Stomach (tissue), 4 donors: Measurements from ENCODE around the gene ADGRL2.

Source experiments
- CTCF ChIP-seq, 7 experiments: fragments of 450-650 bp in 4 of 7; fragments of 200-600 bp in 3 of 7; sonication (generic) in 3 of 7; IDR thresholded peaks; one replicate each; pipeline ENCODE4 v1.5.1; 2016 to 2019; ENCODE audit warnings: antibody characterized with exemption in 7 of 7, control low read depth in 2 of 7, mild to moderate bottlenecking in 1 of 7
- EP300 ChIP-seq: sonication (generic); formaldehyde crosslinking; IDR thresholded peaks from one replicate; pipeline ENCODE4 v1.6.1; 2017; ENCODE audit warnings: antibody characterized with exemption
- POLR2A ChIP-seq, 4 donors: fragments of 450-650 bp; IDR thresholded peaks; one replicate each; pipeline ENCODE4 v1.6.1; 2016; ENCODE audit warnings: antibody characterized with exemption in 4 of 4, control low read depth in 2 of 4, mild to moderate bottlenecking in 1 of 4, moderate library complexity in 1 of 4
- POLR2AphosphoS5 ChIP-seq, 3 donors: sonication (generic); formaldehyde crosslinking; IDR thresholded peaks; one replicate each; pipeline ENCODE4 v1.6.1; 2016; ENCODE audit warnings: antibody characterized with exemption in 3 of 3

GRCh38 chr1:81874461-81874860, 73.7 kb downstream of the ADGRL2 start:
- no peak for TF ChIP-seq CTCF (IDR thresholded peaks at IDR 0.05)
- no peak for TF ChIP-seq POLR2A (IDR thresholded peaks at IDR 0.05)
- no peak for TF ChIP-seq POLR2AphosphoS5 (IDR thresholded peaks at IDR 0.05)
- no peak for TF ChIP-seq EP300
